ENCODE data around the gene GNMT.

GNMT gene

GRCh38 chr6:43011207-43011606 is 50.7 kb downstream of the GNMT start:
- no peak overlapping the region for H3K4me3 ChIP-seq (replicated peaks; ENCODE audit: low read depth, low read length)
- TF ChIP-seq, protein P1, sequence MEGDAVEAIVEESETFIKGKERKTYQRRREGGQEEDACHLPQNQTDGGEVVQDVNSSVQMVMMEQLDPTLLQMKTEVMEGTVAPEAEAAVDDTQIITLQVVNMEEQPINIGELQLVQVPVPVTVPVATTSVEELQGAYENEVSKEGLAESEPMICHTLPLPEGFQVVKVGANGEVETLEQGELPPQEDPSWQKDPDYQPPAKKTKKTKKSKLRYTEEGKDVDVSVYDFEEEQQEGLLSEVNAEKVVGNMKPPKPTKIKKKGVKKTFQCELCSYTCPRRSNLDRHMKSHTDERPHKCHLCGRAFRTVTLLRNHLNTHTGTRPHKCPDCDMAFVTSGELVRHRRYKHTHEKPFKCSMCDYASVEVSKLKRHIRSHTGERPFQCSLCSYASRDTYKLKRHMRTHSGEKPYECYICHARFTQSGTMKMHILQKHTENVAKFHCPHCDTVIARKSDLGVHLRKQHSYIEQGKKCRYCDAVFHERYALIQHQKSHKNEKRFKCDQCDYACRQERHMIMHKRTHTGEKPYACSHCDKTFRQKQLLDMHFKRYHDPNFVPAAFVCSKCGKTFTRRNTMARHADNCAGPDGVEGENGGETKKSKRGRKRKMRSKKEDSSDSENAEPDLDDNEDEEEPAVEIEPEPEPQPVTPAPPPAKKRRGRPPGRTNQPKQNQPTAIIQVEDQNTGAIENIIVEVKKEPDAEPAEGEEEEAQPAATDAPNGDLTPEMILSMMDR (IDR thresholded peaks at IDR 0.05; ENCODE audit: low read length, missing control alignments): no peak
- no peak for DNase-seq (ENCODE audit: low read depth)

- TF ChIP-seq, protein P1 (IDR thresholded peaks at IDR 0.05; ENCODE audit: low read length, missing control alignments): no peak
- H3K4me3 ChIP-seq (replicated peaks; ENCODE audit: low read depth, low read length): peak overlapping the region; percentile 84
- no peak for DNase-seq (ENCODE audit: low read depth)
Observed at GRCh38 chr6:43012364-43012763, 51.8 kb downstream of the GNMT start.

GRCh38 chr6:43013097-43013842 is 52.7 kb downstream of the GNMT start:
- TF ChIP-seq, protein P1 (IDR thresholded peaks at IDR 0.05; ENCODE audit: low read length, missing control alignments): no peak
- peak overlapping the region; percentile 84 for H3K4me3 ChIP-seq (replicated peaks; ENCODE audit: low read depth, low read length)
- peak; percentile 23 for DNase-seq (ENCODE audit: low read depth)

All from fibroblast of pulmonary artery (primary cell).